Endodermal cell (in vitro differentiated cells): ENCODE measurements around the gene SRRD. TPM values are rescaled to one million over a fixed set of nuclear protein-coding genes. Genes with fewer than 3 reads are reported as not detected.

ENCODE experiments used
- DNase-seq: peaks from one replicate; pipeline ENCODE4 v3.0.0-alpha.2; 2017
- H3K27ac ChIP-seq: 2 replicates; pipeline ENCODE4 v1.5.1; 2013; ENCODE audit warnings: mild to moderate bottlenecking, low read depth, low read length, moderate library complexity
- H3K27me3 ChIP-seq: 2 replicates; pipeline ENCODE4 v1.6.1; 2013; ENCODE audit warnings: mild to moderate bottlenecking, low read length, moderate library complexity; ENCODE audit not compliant: insufficient read depth, control insufficient read depth, poor library complexity, severe bottlenecking
- H3K36me3 ChIP-seq: 2 replicates; pipeline ENCODE4 v1.7.0; 2013; ENCODE audit warnings: mild to moderate bottlenecking, low read length, moderate library complexity; ENCODE audit not compliant: control insufficient read depth, insufficient read depth
- H3K4me1 ChIP-seq: one replicate; pipeline ENCODE4 v1.7.0; 2013; ENCODE audit warnings: low read length; ENCODE audit not compliant: control insufficient read depth, insufficient read depth
- H3K4me3 ChIP-seq: 2 replicates; pipeline ENCODE4 v1.5.1; 2013; ENCODE audit warnings: mild to moderate bottlenecking, low read length, moderate library complexity
- H3K9ac ChIP-seq: 2 replicates; pipeline ENCODE4 v1.6.1; 2013; ENCODE audit warnings: mild to moderate bottlenecking, low read length, moderate library complexity; ENCODE audit not compliant: poor library complexity, severe bottlenecking; ENCODE audit errors: extremely low read depth
- H3K9me3 ChIP-seq: 2 replicates; pipeline ENCODE4 v1.6.1; 2013; ENCODE audit warnings: mild to moderate bottlenecking, low read length, moderate library complexity; ENCODE audit not compliant: control insufficient read depth
- H3K27ac Mint-ChIP-seq: 2 replicates; pipeline ENCODE4 v1.8.0; 2020; ENCODE audit warnings: mixed read lengths
- H3K27me3 Mint-ChIP-seq: 2 replicates; pipeline ENCODE4 v1.8.0; 2021; ENCODE audit warnings: mild to moderate bottlenecking, mixed read lengths; ENCODE audit not compliant: insufficient read depth
- H3K36me3 Mint-ChIP-seq: 2 replicates; pipeline ENCODE4 v1.8.0; 2020; ENCODE audit warnings: low read depth, mixed read lengths
- H3K4me1 Mint-ChIP-seq: 2 replicates; pipeline ENCODE4 v1.8.0; 2020; ENCODE audit warnings: mixed read lengths
- H3K4me3 Mint-ChIP-seq: 2 replicates; pipeline ENCODE4 v1.8.0; 2020; ENCODE audit warnings: mild to moderate bottlenecking, moderate library complexity, mixed read lengths
- H3K9me3 Mint-ChIP-seq: 2 replicates; pipeline ENCODE4 v1.8.0; 2020; ENCODE audit warnings: mild to moderate bottlenecking, mixed read lengths
- WGBS, 2 experiments: methylation state at CpG; one replicate each; pipeline versions ENCODE4 v1.1.5 to v1.1.7; 2013; ENCODE audit warnings: missing lambda C conversion rate in 2 of 2, mixed read lengths in 1 of 2; ENCODE audit not compliant: insufficient coverage in 1 of 2, insufficient read length in 1 of 2; 5-methylcytosine and 5-hydroxymethylcytosine counted together
- total RNA-seq, 2 donors: library from RNA; stranded (reverse); fragmentation: NEBNext Ultra II Directional in 1 of 2; extraction: Animal tissue kit (Norgen Biotek cat#: 25700) in 1 of 2; gene quantifications; 2 replicates in 1 of 2; 3 replicates in 1 of 2; pipeline ENCODE4 v1.2.1, GENCODE V29; 2021
- TF ChIP-seq, protein P1 (sequence below): fragments of 200-600 bp; sonication (generic); conservative IDR thresholded peaks from 2 replicates; pipeline ENCODE4 v1.5.0; 2021; ENCODE audit warnings: antibody characterized with exemption, mild to moderate bottlenecking

SRRD gene
- total RNA-seq, 2 donors from 2014 or later = 27.4 to 30.0 TPM

DNA sequence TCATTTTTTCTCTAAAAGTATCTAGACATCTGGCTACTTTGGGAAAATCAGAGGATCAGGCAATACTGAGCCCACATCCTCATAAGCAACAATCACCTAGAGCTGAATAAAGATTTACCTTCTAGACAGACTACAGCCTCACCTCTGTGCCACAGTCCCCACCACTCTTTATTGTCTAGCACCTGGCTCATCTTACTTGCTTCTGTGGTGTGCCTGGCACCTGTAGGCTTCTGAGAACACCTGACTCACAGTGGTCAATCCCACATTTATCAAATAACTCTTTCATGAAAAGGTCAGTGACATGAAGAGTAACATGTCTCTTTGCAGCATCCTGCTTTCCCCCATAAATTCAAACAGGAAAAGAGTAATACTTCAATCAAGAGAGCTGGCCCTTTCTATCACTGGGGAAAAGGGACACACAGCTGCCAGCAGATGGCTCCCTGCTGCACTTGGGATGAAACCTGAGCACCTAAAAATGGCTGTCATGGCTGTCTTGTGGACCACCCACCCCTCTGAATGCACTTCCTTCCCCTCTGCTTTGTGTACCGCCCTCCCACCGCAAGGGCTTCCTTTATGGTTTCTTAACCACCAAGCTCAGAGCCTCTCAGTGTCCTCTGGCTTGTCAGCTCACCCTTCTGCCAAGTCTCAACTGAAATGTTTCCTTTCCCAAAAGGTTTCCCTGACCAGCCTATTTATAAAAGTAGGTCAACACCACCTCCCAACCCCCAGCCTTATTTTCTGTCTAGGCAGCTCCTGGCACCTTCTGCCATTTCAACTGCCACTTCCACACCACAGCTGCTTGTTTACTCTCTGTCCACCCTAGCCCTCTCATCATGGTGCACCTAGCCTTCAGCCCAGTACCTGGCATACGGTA lies 19.2 kb downstream of the SRRD start:
- peaks cover 75% of the 10 kb centered on the region for H3K36me3 Mint-ChIP-seq
- H3K36me3 ChIP-seq = peaks cover 82% of the 10 kb centered on the region
- H3K4me1 Mint-ChIP-seq = peaks cover 6% of the 10 kb centered on the region
- 39 to 64% methylated on average over 2 to 3 of the region's 3 CpGs for WGBS, 2 experiments
- H3K9me3 Mint-ChIP-seq = no peaks in the 10 kb centered on the region
- H3K9me3 ChIP-seq = no peaks in the 10 kb centered on the region
- no peak overlapping the region for H3K27ac ChIP-seq
- DNase-seq = peak; percentile 88
- peak overlapping the region; percentile 90 for H3K27ac Mint-ChIP-seq
- no peaks in the 10 kb centered on the region for H3K27me3 Mint-ChIP-seq
- H3K27me3 ChIP-seq = no peaks in the 10 kb centered on the region
- TF ChIP-seq, protein P1, sequence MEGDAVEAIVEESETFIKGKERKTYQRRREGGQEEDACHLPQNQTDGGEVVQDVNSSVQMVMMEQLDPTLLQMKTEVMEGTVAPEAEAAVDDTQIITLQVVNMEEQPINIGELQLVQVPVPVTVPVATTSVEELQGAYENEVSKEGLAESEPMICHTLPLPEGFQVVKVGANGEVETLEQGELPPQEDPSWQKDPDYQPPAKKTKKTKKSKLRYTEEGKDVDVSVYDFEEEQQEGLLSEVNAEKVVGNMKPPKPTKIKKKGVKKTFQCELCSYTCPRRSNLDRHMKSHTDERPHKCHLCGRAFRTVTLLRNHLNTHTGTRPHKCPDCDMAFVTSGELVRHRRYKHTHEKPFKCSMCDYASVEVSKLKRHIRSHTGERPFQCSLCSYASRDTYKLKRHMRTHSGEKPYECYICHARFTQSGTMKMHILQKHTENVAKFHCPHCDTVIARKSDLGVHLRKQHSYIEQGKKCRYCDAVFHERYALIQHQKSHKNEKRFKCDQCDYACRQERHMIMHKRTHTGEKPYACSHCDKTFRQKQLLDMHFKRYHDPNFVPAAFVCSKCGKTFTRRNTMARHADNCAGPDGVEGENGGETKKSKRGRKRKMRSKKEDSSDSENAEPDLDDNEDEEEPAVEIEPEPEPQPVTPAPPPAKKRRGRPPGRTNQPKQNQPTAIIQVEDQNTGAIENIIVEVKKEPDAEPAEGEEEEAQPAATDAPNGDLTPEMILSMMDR = peak; percentile 82
- no peak overlapping the region for H3K4me3 ChIP-seq
- H3K4me1 ChIP-seq = no peaks in the 10 kb centered on the region
- no peak overlapping the region for H3K9ac ChIP-seq
- no peak overlapping the region for H3K4me3 Mint-ChIP-seq

DNA sequence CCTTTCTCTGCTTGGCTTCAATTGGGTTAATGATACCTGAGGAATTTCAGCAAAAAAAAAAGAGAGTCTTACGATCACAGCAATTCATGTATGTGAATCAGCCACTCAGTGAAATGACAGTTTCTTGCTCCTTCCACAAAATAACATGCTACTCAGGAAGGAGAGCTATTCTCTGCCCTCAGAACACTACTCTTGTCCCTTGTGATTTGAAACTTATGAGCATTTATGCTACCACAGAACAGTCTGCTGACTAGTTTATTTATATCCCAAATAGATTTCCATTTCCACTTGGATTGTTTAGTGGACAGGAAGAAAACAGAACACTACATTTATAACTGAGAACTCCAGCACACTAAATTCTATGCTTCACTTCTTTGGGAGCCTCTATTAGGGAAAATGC lies 20.1 kb downstream of the SRRD start:
- Histone ChIP-seq H3K36me3 (peaks cover 87% of the 10 kb centered on the region), H3K4me3 (no peak overlapping the region), H3K9ac (no peak overlapping the region), H3K4me1 (no peaks in the 10 kb centered on the region), H3K27me3 (no peaks in the 10 kb centered on the region), H3K9me3 (no peaks in the 10 kb centered on the region), H3K27ac (no peak overlapping the region)
- no peaks in the 10 kb centered on the region for H3K27me3 Mint-ChIP-seq
- no peaks in the 10 kb centered on the region for H3K9me3 Mint-ChIP-seq
- TF ChIP-seq, protein P1 = no peak
- H3K4me3 Mint-ChIP-seq = no peak overlapping the region
- peaks cover 6% of the 10 kb centered on the region for H3K4me1 Mint-ChIP-seq
- 87% methylated on average over 1 of the region's 1 CpG; no CpG with 5 or more reads in 1 of the 2 experiments for WGBS, 2 experiments
- no peak for DNase-seq
- peak overlapping the region; percentile 90 for H3K27ac Mint-ChIP-seq
- H3K36me3 Mint-ChIP-seq = peaks cover 72% of the 10 kb centered on the region

DNA sequence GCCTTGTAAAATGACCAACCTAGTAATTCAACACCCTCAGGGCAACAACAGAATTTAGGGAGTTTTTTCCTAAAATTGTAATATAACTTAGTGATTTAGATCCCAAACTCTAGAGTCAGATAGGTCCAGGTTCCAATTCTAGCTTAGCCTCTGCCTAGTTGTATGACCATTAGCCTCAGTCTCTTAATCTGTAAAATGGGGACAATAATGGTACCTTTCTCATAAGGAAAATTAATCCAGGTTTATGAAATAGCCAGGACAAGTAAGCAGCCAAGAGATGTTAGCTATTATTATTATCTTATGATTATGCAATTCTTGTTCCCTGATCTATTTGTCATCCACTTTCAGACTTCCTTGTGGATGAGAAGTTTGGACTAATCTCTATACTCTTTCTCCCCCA lies 24.5 kb downstream of the SRRD start:
- Mint-ChIP-seq H3K27me3 (no peaks in the 10 kb centered on the region), H3K4me3 (no peak overlapping the region), H3K4me1 (peaks cover 17% of the 10 kb centered on the region), H3K36me3 (peaks cover 55% of the 10 kb centered on the region), H3K27ac (no peak overlapping the region), H3K9me3 (no peaks in the 10 kb centered on the region)
- H3K9me3 ChIP-seq = no peaks in the 10 kb centered on the region
- no peak for DNase-seq
- TF ChIP-seq, protein P1 = no peak
- H3K27ac ChIP-seq = no peak overlapping the region
- peaks cover 72% of the 10 kb centered on the region for H3K36me3 ChIP-seq
- no peak overlapping the region for H3K9ac ChIP-seq
- H3K4me1 ChIP-seq = no peaks in the 10 kb centered on the region
- H3K27me3 ChIP-seq = no peaks in the 10 kb centered on the region
- no peak overlapping the region for H3K4me3 ChIP-seq
